Gastroesophageal sphincter (tissue), 4 donors: ENCODE data around the gene FCMR. TPM values are rescaled to one million over a fixed set of nuclear protein-coding genes. Genes with fewer than 3 reads are reported as not detected.

Experiments used
- ATAC-seq: fragments of 150-250 bp; one replicate; pipeline ENCODE4 v1.9.1; 2016; ENCODE audit warnings: mild to moderate bottlenecking, moderate library complexity
- H3K27ac ChIP-seq, 4 donors: fragments of 200-600 bp; sonication (generic) in 3 of 4; 1 replicate in 3 of 4; 2 replicates in 1 of 4; pipeline ENCODE4 v1.5.1; 2016 to 2019
- H3K27me3 ChIP-seq: fragments of 200-600 bp; sonication (generic); one replicate; pipeline ENCODE4 v1.5.1; 2019
- H3K36me3 ChIP-seq, 2 donors: fragments of 200-600 bp; sonication (generic); one replicate each; pipeline ENCODE4 v1.5.1; 2019; ENCODE audit warnings: control low read depth in 1 of 2
- H3K4me1 ChIP-seq, 3 donors: fragments of 200-600 bp; sonication (generic); 1 replicate in 2 of 3; 2 replicates in 1 of 3; pipeline ENCODE4 v1.5.1; 2016 to 2019; ENCODE audit warnings: control low read depth in 2 of 3
- H3K4me3 ChIP-seq, 2 donors: fragments of 200-600 bp; sonication (generic); one replicate each; pipeline ENCODE4 v1.5.1; 2019; ENCODE audit warnings: mild to moderate bottlenecking in 1 of 2, moderate library complexity in 1 of 2
- H3K9me3 ChIP-seq, 3 donors: fragments of 200-600 bp; sonication (generic); one replicate each; pipeline ENCODE4 v1.5.1; 2017 to 2019; ENCODE audit warnings: control low read depth in 2 of 3
- EP300 ChIP-seq: sonication (generic); formaldehyde crosslinking; IDR thresholded peaks from one replicate; pipeline ENCODE4 v1.6.1; 2017; ENCODE audit warnings: antibody characterized with exemption, mild to moderate bottlenecking
- POLR2A ChIP-seq, 2 donors: fragments of 450-650 bp; IDR thresholded peaks; one replicate each; pipeline ENCODE4 v1.6.1; 2017; ENCODE audit warnings: antibody characterized with exemption in 2 of 2, mild to moderate bottlenecking in 2 of 2, moderate library complexity in 1 of 2
- POLR2AphosphoS5 ChIP-seq: sonication (generic); formaldehyde crosslinking; IDR thresholded peaks from one replicate; pipeline ENCODE4 v1.6.1; 2017; ENCODE audit warnings: antibody characterized with exemption
- WGBS, 2 donors: methylation state at CpG; one replicate each; pipeline ENCODE4 v1.1.5; 2018; ENCODE audit warnings: low coverage in 1 of 2; 5-methylcytosine and 5-hydroxymethylcytosine counted together
- total RNA-seq, 4 donors: library from RNA; depleted of rRNA; stranded (reverse); fragments of >200 nt; gene quantifications; one replicate each; pipeline ENCODE4 v1.1.0, GENCODE V29; 2016
- TF ChIP-seq, protein P1 (sequence below), 4 experiments: fragments of 200-600 bp in 2 of 4; fragments of 450-650 bp in 2 of 4; sonication (generic) in 1 of 4; IDR thresholded peaks; one replicate each; pipeline ENCODE4 v1.5.1; 2017 to 2019; ENCODE audit warnings: antibody characterized with exemption in 4 of 4, mild to moderate bottlenecking in 2 of 4, moderate library complexity in 2 of 4

FCMR gene
- total RNA-seq, 4 donors from 2014 or later: 1.0 to 4.1 (median 1.6) TPM; not detected in 1

- no peaks in the 10 kb centered on the region for H3K9me3 ChIP-seq
- no peaks in the 10 kb centered on the region for H3K27me3 ChIP-seq
- no peak overlapping the region for H3K4me3 ChIP-seq
- TF ChIP-seq POLR2AphosphoS5: no peak
- no peak for TF ChIP-seq EP300
- no peak for TF ChIP-seq POLR2A (IDR thresholded peaks at IDR 0.05)
- TF ChIP-seq, protein P1, sequence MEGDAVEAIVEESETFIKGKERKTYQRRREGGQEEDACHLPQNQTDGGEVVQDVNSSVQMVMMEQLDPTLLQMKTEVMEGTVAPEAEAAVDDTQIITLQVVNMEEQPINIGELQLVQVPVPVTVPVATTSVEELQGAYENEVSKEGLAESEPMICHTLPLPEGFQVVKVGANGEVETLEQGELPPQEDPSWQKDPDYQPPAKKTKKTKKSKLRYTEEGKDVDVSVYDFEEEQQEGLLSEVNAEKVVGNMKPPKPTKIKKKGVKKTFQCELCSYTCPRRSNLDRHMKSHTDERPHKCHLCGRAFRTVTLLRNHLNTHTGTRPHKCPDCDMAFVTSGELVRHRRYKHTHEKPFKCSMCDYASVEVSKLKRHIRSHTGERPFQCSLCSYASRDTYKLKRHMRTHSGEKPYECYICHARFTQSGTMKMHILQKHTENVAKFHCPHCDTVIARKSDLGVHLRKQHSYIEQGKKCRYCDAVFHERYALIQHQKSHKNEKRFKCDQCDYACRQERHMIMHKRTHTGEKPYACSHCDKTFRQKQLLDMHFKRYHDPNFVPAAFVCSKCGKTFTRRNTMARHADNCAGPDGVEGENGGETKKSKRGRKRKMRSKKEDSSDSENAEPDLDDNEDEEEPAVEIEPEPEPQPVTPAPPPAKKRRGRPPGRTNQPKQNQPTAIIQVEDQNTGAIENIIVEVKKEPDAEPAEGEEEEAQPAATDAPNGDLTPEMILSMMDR (IDR thresholded peaks at IDR 0.05): no peak
- WGBS, 2 donors: 45 to 68% methylated on average over 3 to 7 of the region's 8 CpGs
- H3K27ac ChIP-seq: no peak overlapping the region
- no peaks in the 10 kb centered on the region for H3K4me1 ChIP-seq
- ATAC-seq: no peak
- H3K36me3 ChIP-seq: no peaks in the 10 kb centered on the region
These were observed 45.5 kb upstream of the FCMR start for GRCh38 chr1:206967096-206967849.

DNA sequence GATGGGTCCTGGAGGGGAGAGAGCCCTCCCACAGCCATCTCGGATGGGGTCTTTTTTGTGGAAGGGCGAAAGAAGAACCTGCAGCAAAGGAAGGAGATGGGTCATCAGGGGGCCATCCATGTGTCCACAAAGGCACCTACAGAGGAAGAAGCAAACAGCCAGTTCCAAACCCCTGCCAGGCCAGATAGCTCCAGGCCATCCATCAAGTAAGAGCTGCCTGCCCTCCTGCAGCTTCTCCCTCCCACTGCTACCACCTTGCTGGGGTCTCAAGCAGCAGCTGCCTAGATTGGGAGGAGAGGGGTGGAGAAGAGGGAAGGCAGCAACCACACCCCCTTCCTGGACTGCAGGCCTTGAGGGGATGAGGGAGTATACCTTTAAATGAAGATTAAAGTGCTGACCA is 44.0 kb upstream of the FCMR start:
- no peak for ATAC-seq

GRCh38 chr1:206963740-206964139 is 42.0 kb upstream of the FCMR start:
- no peak for ATAC-seq
- Histone ChIP-seq H3K9me3 (no peaks in the 10 kb centered on the region), H3K27ac (no peak overlapping the region), H3K27me3 (no peaks in the 10 kb centered on the region), H3K36me3 (no peaks in the 10 kb centered on the region), H3K4me3 (no peak overlapping the region), H3K4me1 (no peaks in the 10 kb centered on the region)
- 71% methylated on average over 1 of the region's 1 CpG; no CpG with 5 or more reads in 1 of the 2 donors for WGBS, 2 donors
- TF ChIP-seq POLR2A (IDR thresholded peaks at IDR 0.05) (no peak), POLR2AphosphoS5 (no peak), EP300 (no peak)
- TF ChIP-seq, protein P1 (IDR thresholded peaks at IDR 0.05): no peak

More for the DNA sequence above, 44.0 kb upstream of the FCMR start:
- WGBS, 2 donors: 76% methylated on average over 2 of the region's 2 CpGs; no CpG with 5 or more reads in 1 of the 2 donors
- Histone ChIP-seq H3K4me3 (no peak overlapping the region), H3K36me3 (no peaks in the 10 kb centered on the region), H3K9me3 (no peaks in the 10 kb centered on the region), H3K27me3 (no peaks in the 10 kb centered on the region), H3K4me1 (no peaks in the 10 kb centered on the region), H3K27ac (no peak overlapping the region)
- no peak for TF ChIP-seq EP300
- TF ChIP-seq POLR2A (IDR thresholded peaks at IDR 0.05): no peak
- TF ChIP-seq POLR2AphosphoS5: no peak
- TF ChIP-seq, protein P1 (IDR thresholded peaks at IDR 0.05): no peak

GRCh38 chr1:206963119-206963712 is 41.5 kb upstream of the FCMR start:
- Histone ChIP-seq H3K27me3 (no peaks in the 10 kb centered on the region), H3K4me3 (no peak overlapping the region), H3K4me1 (no peaks in the 10 kb centered on the region), H3K27ac (no peak overlapping the region), H3K9me3 (no peaks in the 10 kb centered on the region), H3K36me3 (no peaks in the 10 kb centered on the region)
- no peak for TF ChIP-seq POLR2A (IDR thresholded peaks at IDR 0.05)
- TF ChIP-seq, protein P1 (IDR thresholded peaks at IDR 0.05): no peak
- 66 to 67% methylated on average over 3 to 4 of the region's 5 CpGs for WGBS, 2 donors
- ATAC-seq: no peak

DNA sequence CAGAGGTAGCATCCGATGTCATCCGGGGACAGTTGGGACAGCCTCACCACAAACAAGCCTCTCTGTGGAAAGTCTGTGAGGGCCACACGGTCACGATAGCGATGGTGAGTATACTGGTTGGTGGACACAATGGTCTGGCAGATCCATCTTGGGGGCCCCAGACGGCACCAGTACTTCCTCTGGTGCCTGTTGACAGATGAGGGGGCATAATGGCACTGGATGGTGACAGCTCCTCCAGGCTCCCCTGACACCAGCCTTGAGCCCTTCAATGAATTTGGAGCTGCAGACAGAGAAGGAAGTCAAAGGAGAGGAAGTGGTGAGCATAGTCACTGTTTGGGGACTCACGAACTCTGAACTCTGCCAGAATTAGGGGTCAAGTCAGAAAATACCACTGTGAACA is 40.5 kb upstream of the FCMR start:
- Histone ChIP-seq H3K9me3 (no peaks in the 10 kb centered on the region), H3K36me3 (no peaks in the 10 kb centered on the region), H3K27ac (no peak overlapping the region), H3K4me1 (no peaks in the 10 kb centered on the region), H3K4me3 (no peak overlapping the region), H3K27me3 (no peaks in the 10 kb centered on the region)
- no peak for ATAC-seq
- no CpG with 5 or more reads among the region's 7 CpGs for WGBS, 2 donors
- no peak for TF ChIP-seq POLR2AphosphoS5
- TF ChIP-seq POLR2A (IDR thresholded peaks at IDR 0.05): no peak
- TF ChIP-seq, protein P1 (IDR thresholded peaks at IDR 0.05): no peak
- TF ChIP-seq EP300: no peak
